Thymus (tissue), 11 donors: ENCODE data around the gene CPNE6. TPM values are rescaled to one million over a fixed set of nuclear protein-coding genes. Genes with fewer than 3 reads are reported as not detected.

Source experiments
- DNase-seq, 9 donors: peaks; one replicate each; pipeline ENCODE4 v3.0.0-alpha.2; 2013; ENCODE audit warnings: low spot score in 9 of 9, low read depth in 6 of 9, missing footprints in 1 of 9
- H3K27ac ChIP-seq, 2 donors: one replicate each; pipeline ENCODE4 v1.5.1; 2013; ENCODE audit warnings: control low read depth in 1 of 2, low read depth in 1 of 2, low read length in 1 of 2, mild to moderate bottlenecking in 1 of 2, moderate library complexity in 1 of 2
- H3K27me3 ChIP-seq, 2 donors: one replicate each; pipeline ENCODE4 v1.5.1; 2013; ENCODE audit warnings: low read length in 1 of 2; ENCODE audit not compliant: control insufficient read depth in 2 of 2, insufficient read depth in 1 of 2
- H3K36me3 ChIP-seq, 2 donors: one replicate each; pipeline ENCODE4 v1.5.1; 2013; ENCODE audit warnings: low read length in 1 of 2, mild to moderate bottlenecking in 1 of 2, moderate library complexity in 1 of 2; ENCODE audit not compliant: control insufficient read depth in 2 of 2, insufficient read depth in 2 of 2
- H3K4me1 ChIP-seq, 2 donors: one replicate each; pipeline ENCODE4 v1.5.1; 2013; ENCODE audit warnings: low read length in 2 of 2; ENCODE audit not compliant: control insufficient read depth in 2 of 2, insufficient read depth in 2 of 2
- H3K4me3 ChIP-seq, 2 donors: one replicate each; pipeline ENCODE4 v1.5.1; 2013; ENCODE audit warnings: low read length in 2 of 2, control low read depth in 1 of 2, mild to moderate bottlenecking in 1 of 2
- H3K9me3 ChIP-seq, 2 donors: one replicate each; pipeline ENCODE4 v1.5.1; 2013; ENCODE audit warnings: low read length in 1 of 2, mild to moderate bottlenecking in 1 of 2; ENCODE audit not compliant: control insufficient read depth in 2 of 2, insufficient read depth in 1 of 2
- WGBS: extraction: QIAGEN DNeasy Blood & Tissue Kit; methylation state at CpG from one replicate; pipeline ENCODE4 v1.1.7; 2013; 5-methylcytosine and 5-hydroxymethylcytosine counted together
- polyA plus RNA-seq: library from polyadenylated mRNA; stranded (reverse); fragments of 200-250 nt; gene quantifications from one replicate; pipeline ENCODE4 v1.2.3, GENCODE V29; 2013
- total RNA-seq: library from RNA; stranded (reverse); fragments of 120-200 nt; gene quantifications from one replicate; pipeline ENCODE4 v1.2.4, GENCODE V29; 2013
- donor health status: healthy.

Gene CPNE6
- total and polyA plus RNA-seq, 2 donors, result 0.05 to 0.34 TPM

DNA sequence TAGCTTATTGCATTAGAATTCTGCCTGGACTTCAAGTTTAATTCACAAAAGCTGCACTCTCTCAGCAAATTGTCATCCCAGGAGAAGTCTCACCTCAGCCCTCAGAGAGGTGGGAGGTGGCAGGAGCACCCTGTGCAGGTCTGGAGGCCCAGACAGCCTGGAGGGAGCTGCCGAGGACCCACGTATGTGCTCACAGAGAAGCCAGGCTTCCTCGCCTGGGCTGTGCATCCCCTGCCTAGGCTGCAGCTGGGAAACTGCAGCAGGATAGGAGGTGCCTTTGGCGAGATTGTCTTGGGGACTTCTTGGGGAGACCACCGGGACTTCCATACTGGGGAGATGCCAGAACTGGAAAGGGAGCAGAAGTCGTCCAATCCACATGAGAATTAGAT, 8.8 kb downstream of the CPNE6 start:
- 68% methylated on average over 6 of the region's 6 CpGs for WGBS
- Histone ChIP-seq H3K4me1 (peaks cover 5 to 37% of the 10 kb centered on the region in 2 donors), H3K36me3 (no peaks in the 10 kb centered on the region), H3K9me3 (peaks cover 0 to 3% of the 10 kb centered on the region in 2 donors), H3K27me3 (peaks cover 0 to 30% of the 10 kb centered on the region in 2 donors), H3K27ac (no peak overlapping the region), H3K4me3 (no peak overlapping the region)
- DNase-seq, result no peak

- peaks cover 0 to 3% of the 10 kb centered on the region in 2 donors for H3K9me3 ChIP-seq
- no peaks in the 10 kb centered on the region for H3K36me3 ChIP-seq
- H3K4me3 ChIP-seq, result peak overlapping the region; percentile 54 to 82
- peaks cover 5 to 32% of the 10 kb centered on the region in 2 donors for H3K4me1 ChIP-seq
- peaks cover 0 to 30% of the 10 kb centered on the region in 2 donors for H3K27me3 ChIP-seq
- peak in 7 of 9 donors; percentile 58 to 84 (median 65) for DNase-seq
- under 1% methylated on average over 74 of the region's 74 CpGs for WGBS
- H3K27ac ChIP-seq, result peak overlapping the region in 1 of 2 donors; percentile 86
Observed at GRCh38 chr14:24080888-24081738, 9.8 kb downstream of the CPNE6 start.

DNA sequence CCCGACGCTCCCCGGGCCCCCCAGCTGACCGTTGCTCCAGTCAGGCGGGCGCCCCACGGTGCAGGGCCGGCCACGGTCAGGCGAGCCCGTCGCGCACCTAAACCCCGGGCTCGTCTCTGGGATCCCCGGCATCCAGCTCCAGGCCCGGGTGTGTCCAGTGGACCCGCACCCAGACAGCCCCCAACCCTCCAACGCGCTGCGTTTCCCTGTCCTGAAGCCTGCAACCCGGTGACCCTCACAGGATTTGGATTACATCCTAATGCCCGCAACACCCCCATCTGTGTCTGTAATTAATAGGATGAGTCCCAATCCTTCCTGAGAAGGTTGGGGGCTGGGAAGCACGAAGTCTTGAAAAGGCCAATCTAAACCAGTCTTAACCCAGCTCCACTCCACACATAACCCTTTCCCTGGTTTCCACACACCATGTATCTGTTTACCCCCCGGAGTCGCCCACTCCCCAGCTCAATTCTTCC, 10.4 kb downstream of the CPNE6 start:
- H3K4me3 ChIP-seq, result peak overlapping the region; percentile 54 to 82
- 40% methylated on average over 26 of the region's 26 CpGs for WGBS
- H3K27ac ChIP-seq, result no peak overlapping the region

GRCh38 chr14:24082411-24083080, 11.2 kb downstream of the CPNE6 start:
- Histone ChIP-seq H3K9me3 (peaks cover 0 to 3% of the 10 kb centered on the region in 2 donors), H3K36me3 (no peaks in the 10 kb centered on the region), H3K4me3 (no peak overlapping the region), H3K27me3 (peaks cover 0 to 30% of the 10 kb centered on the region in 2 donors), H3K27ac (no peak overlapping the region), H3K4me1 (peaks cover 5 to 32% of the 10 kb centered on the region in 2 donors)
- no peak for DNase-seq
- 98% methylated on average over 5 of the region's 5 CpGs for WGBS

More for the DNA sequence above, 10.4 kb downstream of the CPNE6 start:
- H3K9me3 ChIP-seq, result peaks cover 0 to 3% of the 10 kb centered on the region in 2 donors
- H3K4me1 ChIP-seq, result peaks cover 5 to 32% of the 10 kb centered on the region in 2 donors
- peaks cover 0 to 30% of the 10 kb centered on the region in 2 donors for H3K27me3 ChIP-seq
- H3K36me3 ChIP-seq, result no peaks in the 10 kb centered on the region
- no peak for DNase-seq

DNA sequence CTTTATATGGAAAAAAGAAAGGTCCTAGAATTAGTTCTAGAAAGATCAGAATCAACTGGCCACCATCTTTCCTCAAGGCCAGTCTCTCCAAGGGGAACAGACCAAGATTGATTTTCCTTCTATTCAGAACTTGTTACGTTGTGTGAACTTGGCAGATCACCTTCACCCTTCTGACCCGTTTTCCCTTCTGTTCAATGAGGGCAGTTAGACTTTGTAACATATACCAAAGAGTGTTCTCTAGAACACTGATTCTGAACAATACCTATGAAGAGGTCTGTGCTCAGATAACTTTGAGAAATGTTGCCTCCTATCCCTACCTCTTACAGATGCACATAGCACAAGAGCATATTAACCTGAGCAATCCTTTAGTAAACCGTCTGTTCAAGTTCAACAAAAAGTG, 12.1 kb downstream of the CPNE6 start:
- Histone ChIP-seq H3K9me3 (peaks cover 0 to 3% of the 10 kb centered on the region in 2 donors), H3K4me3 (no peak overlapping the region), H3K36me3 (no peaks in the 10 kb centered on the region), H3K27ac (no peak overlapping the region), H3K27me3 (peaks cover 0 to 30% of the 10 kb centered on the region in 2 donors), H3K4me1 (peaks cover 5 to 23% of the 10 kb centered on the region in 2 donors)
- no peak for DNase-seq
- WGBS, result 98% methylated on average over 3 of the region's 3 CpGs

- Histone ChIP-seq H3K27me3 (peaks cover 0 to 30% of the 10 kb centered on the region in 2 donors), H3K27ac (no peak overlapping the region), H3K9me3 (peaks cover 0 to 3% of the 10 kb centered on the region in 2 donors), H3K4me3 (no peak overlapping the region), H3K4me1 (peaks cover 5 to 21% of the 10 kb centered on the region in 2 donors), H3K36me3 (no peaks in the 10 kb centered on the region)
- DNase-seq, result no peak
- WGBS, result 95% methylated on average over 2 of the region's 2 CpGs
Observed at GRCh38 chr14:24084440-24084839, 13.1 kb downstream of the CPNE6 start.

DNA sequence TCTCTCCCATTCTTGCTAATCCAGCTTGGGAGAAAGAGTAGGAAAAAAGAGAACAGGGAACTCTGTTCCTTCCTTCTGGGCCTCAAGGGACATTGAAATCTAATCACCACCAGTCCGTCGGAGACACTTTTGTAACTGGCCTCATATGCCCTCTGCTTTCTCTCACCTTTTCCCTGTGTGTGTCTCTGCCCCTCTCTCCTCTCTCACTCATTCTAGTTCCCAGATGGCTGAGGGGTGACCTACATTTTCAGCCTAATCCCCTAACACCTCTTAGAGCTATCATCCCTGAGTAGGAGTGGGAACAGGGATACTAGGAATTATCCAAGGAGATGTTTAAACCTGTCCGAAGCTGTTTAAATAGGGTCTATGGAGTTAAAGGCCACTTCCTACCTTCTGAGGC, 13.9 kb downstream of the CPNE6 start:
- 98% methylated on average over 3 of the region's 3 CpGs for WGBS
- no peak for DNase-seq
- no peaks in the 10 kb centered on the region for H3K36me3 ChIP-seq
- peaks cover 0 to 27% of the 10 kb centered on the region in 2 donors for H3K27me3 ChIP-seq
- peaks cover 5 to 15% of the 10 kb centered on the region in 2 donors for H3K4me1 ChIP-seq
- H3K4me3 ChIP-seq, result no peak overlapping the region
- peaks cover 0 to 3% of the 10 kb centered on the region in 2 donors for H3K9me3 ChIP-seq
- no peak overlapping the region for H3K27ac ChIP-seq

GRCh38 chr14:24086193-24086955, 15.0 kb downstream of the CPNE6 start:
- Histone ChIP-seq H3K4me1 (peaks cover 3 to 11% of the 10 kb centered on the region in 2 donors), H3K4me3 (no peak overlapping the region), H3K36me3 (no peaks in the 10 kb centered on the region), H3K27ac (no peak overlapping the region), H3K27me3 (peaks cover 0 to 22% of the 10 kb centered on the region in 2 donors), H3K9me3 (no peaks in the 10 kb centered on the region)
- 91% methylated on average over 3 of the region's 3 CpGs for WGBS
- DNase-seq, result no peak
